ENCODE measurements around the gene CYTL1.

The CYTL1 gene

GRCh38 chr4:4994312-4995097 lies 24.8 kb downstream of the CYTL1 start:
- no peak for TF ChIP-seq CTCF (IDR thresholded peaks at IDR 0.05; ENCODE audit: control insufficient read depth, extremely low read depth, insufficient read depth)
- no peak for DNase-seq (ENCODE audit: low read depth)
- no peak overlapping the region for H3K4me3 ChIP-seq (ENCODE audit: low read depth, low read length)

GRCh38 chr4:4992833-4993232 lies 26.4 kb downstream of the CYTL1 start:
- no peak for DNase-seq (ENCODE audit: low read depth)
- H3K4me3 ChIP-seq (ENCODE audit: low read depth, low read length): no peak overlapping the region
- no peak for TF ChIP-seq CTCF (IDR thresholded peaks at IDR 0.05; ENCODE audit: control insufficient read depth, extremely low read depth, insufficient read depth)

- H3K4me3 ChIP-seq (ENCODE audit: low read depth, low read length): no peak overlapping the region
- no peak for TF ChIP-seq CTCF (IDR thresholded peaks at IDR 0.05; ENCODE audit: control insufficient read depth, extremely low read depth, insufficient read depth)
- no peak for DNase-seq (ENCODE audit: low read depth)
Observed at GRCh38 chr4:4991541-4992099, 27.6 kb downstream of the CYTL1 start.

GRCh38 chr4:4990857-4991540 lies 28.3 kb downstream of the CYTL1 start:
- no peak for TF ChIP-seq CTCF (IDR thresholded peaks at IDR 0.05; ENCODE audit: control insufficient read depth, extremely low read depth, insufficient read depth)
- no peak overlapping the region for H3K4me3 ChIP-seq (ENCODE audit: low read depth, low read length)
- DNase-seq (ENCODE audit: low read depth): no peak

GRCh38 chr4:4990329-4990728 lies 28.9 kb downstream of the CYTL1 start:
- TF ChIP-seq CTCF (IDR thresholded peaks at IDR 0.05; ENCODE audit: control insufficient read depth, extremely low read depth, insufficient read depth): no peak
- H3K4me3 ChIP-seq (ENCODE audit: low read depth, low read length): no peak overlapping the region
- no peak for DNase-seq (ENCODE audit: low read depth)

- TF ChIP-seq CTCF (IDR thresholded peaks at IDR 0.05; ENCODE audit: control insufficient read depth, extremely low read depth, insufficient read depth): no peak
- DNase-seq (ENCODE audit: low read depth): no peak
- H3K4me3 ChIP-seq (ENCODE audit: low read depth, low read length): no peak overlapping the region
Observed at GRCh38 chr4:4989083-4989622, 30.1 kb downstream of the CYTL1 start.
